ENCODE measurements around the gene TBXAS1. TPM values are rescaled to one million over a fixed set of nuclear protein-coding genes. Genes with fewer than 3 reads are reported as not detected.

The TBXAS1 gene
- 3.4 TPM for total RNA-seq

DNA sequence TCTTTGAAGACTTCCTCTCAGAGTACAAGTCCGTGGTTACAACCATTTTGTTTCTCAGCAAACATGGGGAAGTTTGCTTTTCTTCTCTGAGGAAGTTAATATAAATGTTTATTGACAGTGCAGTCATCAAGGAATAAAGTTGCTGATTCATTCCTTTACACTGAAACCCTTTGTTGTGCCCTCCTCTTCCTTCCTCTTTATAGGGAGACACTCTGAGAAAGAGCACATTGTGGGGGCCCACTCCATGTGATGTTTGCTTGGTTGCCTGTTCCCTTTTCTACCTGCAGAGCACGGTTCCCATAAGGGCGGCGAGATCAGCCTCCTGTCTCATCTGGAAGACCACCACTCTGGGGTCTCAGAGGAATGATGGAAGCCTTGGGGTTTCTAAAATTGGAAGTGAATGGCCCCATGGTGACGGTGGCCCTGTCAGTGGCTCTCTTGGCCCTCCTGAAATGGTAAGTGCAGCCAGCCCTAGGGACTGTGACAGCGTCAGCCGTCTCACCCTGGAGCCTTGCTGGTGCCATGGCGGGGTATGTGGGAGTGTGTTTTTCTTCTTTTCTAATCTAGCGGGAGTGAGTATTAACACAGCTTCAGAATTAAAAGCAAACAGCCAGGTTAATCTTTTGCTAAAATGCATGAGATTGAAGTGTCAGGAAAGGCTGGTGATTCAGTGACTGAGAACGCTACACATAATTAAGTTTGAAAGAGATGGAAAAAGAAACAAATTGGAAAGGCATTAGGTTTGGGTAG lies at the start of gene TBXAS1:
TBXAS1 (plus strand) TSS at position 240 of the 750 bp plus-strand sequence; CDS start at position 367, 127 bp downstream.
- no peak for DNase-seq

DNA sequence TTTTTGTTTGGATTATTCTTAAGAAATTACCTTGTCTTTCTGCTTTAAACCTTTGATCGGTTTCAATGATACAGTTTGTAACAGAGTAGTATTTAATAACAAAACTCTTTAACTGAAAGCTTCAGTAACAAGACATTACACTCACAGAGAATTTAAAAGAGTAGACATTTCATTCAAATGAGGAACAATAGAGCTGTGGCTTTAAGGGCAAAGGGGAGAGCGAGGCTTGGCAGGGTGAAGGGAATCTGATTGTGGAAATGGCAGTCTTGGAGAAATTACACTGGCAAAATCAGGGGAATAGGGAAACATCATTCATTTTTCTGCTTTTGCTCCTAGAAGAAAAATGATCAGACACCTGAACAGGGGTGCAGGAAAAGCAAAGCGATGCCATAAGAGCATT lies 46.1 kb upstream of the TBXAS1 start:
- DNase-seq = no peak

DNA sequence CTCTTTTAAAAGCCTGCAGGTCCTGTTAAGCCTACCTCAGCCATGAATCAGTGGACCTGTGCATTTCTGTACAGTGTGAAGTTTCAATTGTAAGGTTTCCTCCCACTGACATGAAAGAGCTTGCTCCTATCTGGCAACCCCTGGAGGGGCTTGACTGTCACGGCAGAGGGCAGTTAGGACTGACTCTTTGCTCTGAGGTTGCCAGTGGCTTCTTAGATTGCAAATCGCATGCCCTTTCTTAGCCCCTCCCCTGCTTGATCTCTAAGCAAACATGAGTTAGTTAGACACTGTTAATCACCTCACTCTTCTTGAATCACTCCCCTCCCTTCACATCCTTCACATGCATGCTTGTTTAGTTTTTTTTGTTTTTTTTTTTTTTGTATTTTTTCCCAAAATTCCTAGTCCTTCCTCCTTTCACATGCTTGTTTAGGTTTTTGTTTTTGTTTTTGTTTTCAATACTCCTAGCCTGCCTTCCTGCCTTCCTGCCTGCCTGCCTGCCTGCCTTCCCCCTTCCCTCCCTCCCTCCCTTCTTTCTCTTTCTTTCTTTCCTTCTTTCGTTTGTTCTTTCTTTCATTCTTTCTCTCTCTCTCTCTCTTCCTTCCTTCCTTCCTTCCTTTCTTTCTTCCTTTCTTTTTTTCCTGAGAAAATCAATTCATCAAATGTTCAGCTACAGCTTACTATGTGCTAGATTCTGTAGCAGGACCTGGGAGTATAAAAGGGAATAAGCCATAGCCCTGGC lies 45.2 kb upstream of the TBXAS1 start:
- no peak for DNase-seq

DNA sequence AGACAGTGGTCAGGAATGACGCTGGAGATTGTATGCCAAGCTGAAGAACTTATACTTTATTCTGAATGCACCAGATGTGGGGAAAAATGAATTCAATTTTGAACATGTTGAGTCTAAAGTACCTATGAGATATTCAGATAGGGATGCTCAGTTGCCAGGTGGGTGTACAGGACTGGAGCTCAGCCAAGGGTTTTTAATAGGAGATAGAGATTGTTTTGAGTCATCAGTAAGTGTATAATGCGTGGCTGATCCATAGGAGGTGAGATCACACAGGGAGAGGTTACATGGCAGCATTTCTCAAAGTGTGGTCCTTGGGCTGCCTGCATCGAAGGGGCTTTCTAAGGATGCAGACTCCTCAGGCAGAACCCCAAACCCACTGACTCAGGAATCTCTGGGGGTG lies 44.4 kb upstream of the TBXAS1 start:
- no peak for DNase-seq

DNA sequence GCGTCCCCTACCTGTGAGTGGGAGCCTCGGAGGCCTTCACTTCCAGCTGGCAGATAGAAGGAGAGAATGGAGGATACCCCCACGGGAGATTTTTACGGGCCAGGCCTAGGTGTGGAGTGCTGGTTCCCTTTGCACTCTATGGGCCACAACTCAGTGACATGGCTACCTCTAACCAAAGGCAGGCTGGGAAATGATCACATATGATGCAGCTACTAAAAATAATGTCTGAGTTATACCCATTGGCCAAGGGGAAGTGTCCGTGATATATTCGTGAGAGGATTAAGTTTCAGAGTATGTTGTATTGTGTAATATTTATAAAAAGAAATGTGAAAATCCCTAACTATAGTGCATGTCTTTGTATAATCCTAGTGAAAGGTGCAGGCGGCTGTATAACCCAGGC lies 37.7 kb upstream of the TBXAS1 start:
- DNase-seq = no peak

DNA sequence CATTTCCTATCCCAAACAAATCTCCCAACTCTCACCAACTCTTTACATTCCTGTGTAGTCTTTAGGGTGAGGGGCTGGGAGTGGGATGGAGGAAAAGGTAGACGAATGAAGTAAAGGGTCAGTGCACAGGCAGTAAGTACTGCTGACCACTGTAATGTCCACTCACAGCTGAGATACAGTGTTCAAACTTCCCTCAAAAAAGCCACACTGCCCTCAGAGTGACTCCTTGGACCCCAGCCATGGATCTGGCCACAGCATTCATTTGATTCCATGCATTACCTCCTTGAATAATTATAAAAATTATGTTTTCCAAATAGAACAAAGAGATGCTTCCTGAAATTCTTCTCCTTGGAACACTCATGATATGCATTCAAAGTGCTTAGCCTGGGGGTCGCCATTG lies 31.5 kb upstream of the TBXAS1 start:
- DNase-seq = no peak

DNA sequence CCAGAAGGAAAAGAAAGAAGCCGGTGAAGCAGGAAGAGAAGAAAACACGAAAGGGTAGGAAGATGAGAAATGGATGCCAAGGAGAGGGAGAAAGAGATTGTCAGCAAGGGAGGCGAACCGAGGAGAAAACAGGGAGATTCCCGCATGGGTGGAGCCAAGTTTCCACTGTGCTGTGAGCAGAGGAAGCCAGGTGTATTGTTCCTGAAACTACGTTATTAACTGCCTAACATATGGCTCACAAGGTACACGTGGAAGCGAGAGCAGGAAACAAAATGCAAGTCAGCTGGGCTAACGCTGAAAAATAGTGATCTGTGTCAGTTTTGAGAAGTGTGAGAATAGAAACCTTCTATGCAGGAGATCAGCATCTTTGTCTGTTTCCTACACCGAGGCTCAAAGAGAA lies 30.8 kb upstream of the TBXAS1 start:
- DNase-seq = no peak

DNA sequence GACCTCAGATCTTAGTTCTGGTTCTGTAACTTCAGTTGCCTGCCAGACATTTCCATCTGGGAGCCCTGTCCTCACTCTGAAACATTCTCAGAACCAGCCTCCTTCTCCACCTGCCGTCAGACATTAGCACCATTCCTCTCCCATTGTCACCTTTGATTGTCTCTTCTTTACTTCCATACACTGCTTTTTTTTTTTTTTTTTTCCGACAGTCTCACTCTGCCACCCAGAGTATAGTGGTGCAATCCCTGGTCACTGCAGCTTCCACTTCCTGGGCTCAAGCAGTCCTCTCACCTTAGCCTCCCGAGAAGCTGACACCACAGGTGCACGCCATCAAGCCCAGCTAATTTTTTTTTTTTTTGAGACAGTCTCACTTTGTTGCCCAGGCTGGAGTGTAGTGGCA lies 30.2 kb upstream of the TBXAS1 start:
- no peak for DNase-seq

DNA sequence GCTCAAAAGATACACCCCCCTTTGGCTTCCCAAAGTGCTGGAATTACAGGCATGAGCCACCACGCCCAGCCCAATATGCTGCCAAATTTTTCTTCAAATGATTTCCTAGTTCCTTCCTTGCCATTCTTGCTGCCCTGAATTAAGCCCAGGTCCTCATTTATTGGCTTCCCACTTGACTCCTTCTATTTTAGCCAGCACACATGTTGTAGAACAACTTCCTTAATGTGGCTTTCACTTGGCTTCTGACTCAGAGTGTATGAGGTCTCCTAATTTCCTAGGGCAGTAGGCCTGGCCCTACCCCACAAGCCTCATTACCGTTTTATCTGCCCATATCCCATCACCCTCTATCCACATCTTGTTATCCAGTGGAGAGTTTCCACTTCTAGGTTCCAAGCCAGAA lies 29.5 kb upstream of the TBXAS1 start:
- no peak for DNase-seq

DNA sequence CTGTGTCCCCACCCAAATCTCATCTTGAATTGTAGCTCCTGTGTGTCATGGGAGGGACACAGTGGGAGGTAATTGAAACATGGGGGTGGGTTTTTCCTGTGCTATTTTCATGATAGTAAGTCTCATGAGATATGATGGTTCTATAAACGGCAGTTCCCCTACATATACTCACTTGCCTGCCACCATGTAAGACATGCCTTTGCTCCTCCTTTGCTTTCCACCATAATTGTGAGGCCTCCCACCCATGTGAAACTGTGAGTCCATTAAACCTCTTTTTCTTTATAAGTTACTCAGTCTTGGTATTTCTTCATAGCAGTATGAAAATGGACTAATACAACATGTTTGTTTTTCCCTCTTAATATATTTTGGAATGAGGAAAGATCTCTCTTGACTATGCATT lies 24.5 kb upstream of the TBXAS1 start:
- DNase-seq = no peak

DNA sequence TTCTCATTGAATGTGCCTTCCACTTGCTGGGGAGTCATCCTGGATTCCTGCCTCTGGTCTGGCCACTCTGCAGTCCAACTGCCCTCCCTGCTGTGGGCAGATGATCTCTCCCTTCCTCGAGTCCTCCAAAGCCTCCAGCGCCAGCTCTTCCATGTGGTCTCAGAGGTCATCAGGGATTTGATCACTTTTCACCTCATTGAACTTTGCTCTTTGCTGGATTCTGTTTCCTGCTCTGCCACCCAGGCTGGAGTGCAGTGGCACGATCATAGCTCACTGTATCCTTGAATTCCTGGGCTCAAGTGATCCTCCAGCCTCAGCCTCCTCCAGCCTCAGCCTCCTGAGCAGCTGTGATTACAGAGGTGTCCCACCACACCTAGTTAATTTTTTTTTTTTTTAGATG lies 22.1 kb upstream of the TBXAS1 start:
- DNase-seq = no peak

DNA sequence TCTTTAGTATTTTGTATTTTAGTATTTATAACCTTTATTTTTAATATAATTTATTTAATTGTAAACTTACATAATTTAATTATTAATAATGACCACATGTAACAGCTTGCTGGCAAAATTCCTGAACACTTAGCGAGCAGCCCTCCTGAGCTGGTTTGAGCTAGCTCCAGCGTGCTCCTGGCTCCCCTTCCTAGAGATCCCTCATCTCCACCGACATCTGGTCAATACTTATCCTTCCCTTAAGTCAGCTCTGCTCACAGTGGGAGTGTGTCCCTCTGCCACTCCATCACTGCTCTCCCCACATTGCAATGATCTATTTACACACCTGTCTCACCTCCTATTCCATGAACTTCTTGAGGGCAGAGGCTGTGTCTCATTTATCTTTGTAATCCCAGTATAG lies 20.6 kb upstream of the TBXAS1 start:
- DNase-seq = no peak

DNA sequence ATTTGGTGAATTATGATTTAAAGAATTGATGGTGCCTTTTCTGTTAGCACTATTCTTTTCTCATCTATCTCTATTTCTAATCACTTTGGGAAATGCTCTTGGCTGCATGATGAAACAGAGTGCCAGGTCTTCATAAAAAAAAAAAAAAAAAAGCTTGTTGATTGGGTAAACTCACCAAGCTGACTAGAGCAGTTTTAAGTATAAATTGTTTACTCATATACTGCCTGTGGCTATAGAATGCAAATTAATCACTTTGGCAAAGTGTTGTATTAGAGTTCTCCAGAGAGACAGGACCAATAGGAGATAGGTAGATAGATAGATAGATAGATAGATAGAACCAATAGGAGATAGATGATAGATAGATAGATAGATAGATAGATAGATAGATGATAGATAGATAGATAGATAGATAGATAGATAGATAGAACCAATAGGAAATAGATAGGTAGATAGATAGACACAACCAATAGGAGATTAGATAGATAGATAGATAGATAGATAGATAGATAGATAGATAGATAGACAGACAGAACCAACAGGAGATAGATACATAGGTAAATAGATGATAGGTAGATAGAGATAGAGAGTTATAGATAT lies 20.1 kb upstream of the TBXAS1 start:
- no peak for DNase-seq

DNA sequence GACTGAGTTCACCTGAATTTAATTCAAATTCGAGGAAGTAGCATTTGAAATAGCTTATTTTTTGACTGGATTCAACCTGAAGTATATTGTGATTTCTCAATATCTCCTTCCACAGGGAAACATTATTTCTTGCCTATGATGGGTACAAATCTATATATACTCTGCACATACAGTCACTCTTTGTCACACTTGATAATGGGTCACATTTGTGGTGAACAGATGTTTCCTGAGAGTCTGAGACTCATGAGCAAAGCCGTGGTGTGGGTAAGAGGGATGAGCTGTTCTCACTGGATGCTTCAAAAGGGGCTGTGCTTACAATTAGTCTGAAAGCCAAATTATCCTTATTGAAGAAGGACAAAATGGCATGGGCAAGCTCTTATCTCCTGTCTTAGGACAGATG lies 18.0 kb upstream of the TBXAS1 start:
- DNase-seq = no peak

DNA sequence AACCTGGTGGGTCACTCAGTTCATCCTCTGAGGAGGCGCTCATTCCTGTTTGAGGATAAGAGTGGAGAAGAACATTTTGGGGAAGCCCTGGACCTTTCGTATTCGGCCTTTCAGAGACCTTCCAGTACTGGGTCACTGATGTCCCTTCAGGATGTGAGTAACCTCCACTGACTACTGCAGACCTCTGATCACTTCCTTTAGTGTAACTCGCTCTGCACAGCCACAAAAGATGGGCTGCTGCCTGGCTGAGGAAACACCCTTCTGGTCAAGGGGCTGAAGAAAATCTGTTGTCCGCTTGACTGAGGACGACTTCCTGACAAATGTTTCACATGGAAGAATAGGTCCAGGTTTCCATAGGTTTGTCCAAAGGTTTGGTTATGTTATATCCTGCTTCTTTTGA lies 15.9 kb upstream of the TBXAS1 start:
- DNase-seq = no peak

DNA sequence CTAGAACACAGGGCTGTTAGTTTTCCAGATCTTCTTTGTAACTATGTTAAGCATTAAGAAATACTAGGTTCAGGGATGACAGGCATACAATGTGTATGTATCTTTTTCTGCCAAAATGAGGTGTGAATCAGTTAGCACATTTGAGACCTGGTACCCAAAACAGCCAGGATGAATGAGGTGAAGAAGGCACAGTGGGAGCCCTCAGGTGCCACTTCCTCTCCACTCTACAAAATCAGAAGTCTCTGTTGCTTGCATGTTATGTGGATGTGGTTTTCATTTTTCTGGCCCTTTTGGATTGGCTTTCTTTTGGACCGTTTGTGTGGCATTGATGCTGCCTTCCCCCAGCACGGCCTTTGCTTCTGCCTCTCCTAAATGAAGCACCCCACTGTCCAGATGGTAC lies 15.4 kb upstream of the TBXAS1 start:
- DNase-seq = no peak

DNA sequence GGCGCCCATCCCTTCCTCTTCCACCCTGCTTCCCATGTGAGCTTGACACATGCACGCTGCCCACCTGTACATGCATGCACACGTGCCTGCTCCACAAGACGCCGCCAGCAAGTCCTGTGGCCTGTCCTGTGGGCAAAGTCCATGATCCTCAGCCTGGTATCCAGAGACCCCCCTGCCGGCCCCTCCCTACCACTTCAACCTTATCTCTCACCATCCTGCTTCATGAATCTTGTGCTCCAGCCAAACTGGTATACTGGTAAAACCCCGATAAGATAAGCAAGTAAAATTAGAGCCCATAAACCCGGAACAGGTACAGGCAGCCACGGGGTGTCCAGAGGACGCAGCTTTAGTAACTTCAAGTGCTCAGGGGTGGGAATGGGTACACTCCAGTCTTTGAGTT lies 11.8 kb upstream of the TBXAS1 start:
- DNase-seq = no peak

DNA sequence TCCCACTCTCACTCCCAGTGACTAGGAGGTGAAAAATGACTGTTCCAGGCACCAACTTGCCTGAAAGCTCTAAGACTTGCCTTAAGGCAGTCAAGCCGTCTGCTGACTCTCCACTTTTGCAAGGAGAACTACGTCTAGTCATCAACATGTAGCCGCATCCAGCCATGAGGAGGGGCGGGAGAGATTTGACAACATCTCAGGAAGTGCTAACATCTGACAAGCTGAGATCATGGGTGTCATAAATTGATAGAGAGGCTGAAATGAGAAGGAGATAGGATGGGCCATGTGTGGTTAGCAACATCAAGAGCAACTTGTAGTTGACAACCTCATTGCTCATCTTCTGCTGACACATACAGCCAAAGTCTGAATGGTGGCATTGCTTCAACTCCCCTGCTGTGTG lies 9.0 kb upstream of the TBXAS1 start:
- DNase-seq = no peak

DNA sequence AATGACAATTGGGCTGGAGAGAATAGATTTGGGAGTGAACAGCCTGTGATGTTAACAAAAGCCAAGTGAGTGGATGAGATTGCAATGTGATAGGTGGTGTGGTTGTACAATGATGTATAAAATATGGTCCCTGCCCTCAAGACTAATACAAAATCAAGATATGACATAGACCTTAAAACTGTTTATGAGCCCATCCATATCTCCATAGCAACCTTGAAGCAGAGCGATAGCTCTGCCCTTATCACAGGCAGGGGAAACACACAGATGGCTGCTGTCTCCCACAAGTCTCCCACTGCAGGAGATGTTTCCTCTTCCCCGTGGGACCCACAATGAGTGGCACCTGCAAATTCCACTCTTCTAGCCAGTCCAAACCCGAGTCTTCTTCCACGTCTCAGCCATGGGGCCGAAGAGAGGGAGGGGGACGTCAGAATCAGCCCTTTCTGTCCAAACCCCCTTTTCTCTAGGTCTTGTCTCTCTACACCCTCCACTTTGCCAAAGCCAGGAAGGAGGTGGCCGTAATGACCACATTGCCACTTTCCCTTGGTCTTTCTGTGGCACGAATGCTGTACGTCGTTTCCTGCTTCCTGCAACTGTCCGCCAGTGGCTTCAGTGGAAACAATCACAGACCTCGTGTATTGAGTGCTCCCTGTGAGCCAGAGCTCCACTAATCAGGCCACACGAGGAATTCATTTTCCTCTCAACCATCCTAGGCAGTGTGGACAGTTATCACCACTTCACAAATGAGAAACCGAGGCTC lies 7.5 kb upstream of the TBXAS1 start:
- no peak for DNase-seq

DNA sequence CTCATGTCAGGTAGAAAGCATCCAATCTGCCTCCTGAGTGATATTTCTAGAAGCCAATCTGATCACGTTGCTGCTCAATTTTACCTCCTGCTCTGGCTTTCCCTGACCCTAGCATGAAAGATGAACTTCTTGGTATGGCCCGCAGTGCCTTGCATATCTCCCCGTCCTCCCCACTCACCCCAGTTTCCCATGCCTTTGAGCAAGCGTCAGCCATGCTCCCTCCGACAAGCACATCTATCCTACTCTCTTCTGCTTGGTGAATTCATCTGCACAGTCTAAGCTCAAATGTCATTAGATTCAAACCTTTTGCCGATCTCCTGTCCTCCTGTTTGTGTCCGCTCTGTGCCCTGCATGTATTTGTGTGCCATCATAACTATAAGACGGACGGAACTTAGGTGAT lies 6.2 kb upstream of the TBXAS1 start:
- DNase-seq = no peak

DNA sequence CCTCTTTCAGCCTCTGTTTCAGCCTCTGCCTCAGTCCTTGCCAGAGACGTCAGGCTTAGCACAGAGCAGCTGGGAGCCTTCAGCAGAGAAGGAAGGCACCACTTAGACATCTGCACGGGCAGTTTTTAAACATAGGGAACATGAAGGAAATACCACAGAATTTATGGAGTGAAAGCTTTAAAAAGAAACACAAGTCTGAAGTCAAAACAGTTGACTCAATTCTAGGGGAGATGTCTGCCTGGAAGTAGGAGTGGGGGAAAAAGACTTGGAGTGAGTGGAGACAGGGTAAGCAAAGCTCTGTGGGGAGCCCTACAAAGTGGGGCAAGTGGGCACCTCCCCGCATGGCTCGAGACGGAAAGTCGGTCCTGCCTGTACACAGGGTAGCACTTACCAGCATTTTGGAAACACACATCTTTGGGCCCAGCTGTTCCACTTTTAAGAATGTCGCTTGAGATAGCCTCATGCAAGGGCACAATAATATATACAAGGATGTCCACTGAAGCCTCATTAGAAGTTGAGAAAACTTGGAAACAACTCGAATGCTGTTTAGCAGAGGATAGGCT lies 5.0 kb upstream of the TBXAS1 start:
- DNase-seq = no peak

DNA sequence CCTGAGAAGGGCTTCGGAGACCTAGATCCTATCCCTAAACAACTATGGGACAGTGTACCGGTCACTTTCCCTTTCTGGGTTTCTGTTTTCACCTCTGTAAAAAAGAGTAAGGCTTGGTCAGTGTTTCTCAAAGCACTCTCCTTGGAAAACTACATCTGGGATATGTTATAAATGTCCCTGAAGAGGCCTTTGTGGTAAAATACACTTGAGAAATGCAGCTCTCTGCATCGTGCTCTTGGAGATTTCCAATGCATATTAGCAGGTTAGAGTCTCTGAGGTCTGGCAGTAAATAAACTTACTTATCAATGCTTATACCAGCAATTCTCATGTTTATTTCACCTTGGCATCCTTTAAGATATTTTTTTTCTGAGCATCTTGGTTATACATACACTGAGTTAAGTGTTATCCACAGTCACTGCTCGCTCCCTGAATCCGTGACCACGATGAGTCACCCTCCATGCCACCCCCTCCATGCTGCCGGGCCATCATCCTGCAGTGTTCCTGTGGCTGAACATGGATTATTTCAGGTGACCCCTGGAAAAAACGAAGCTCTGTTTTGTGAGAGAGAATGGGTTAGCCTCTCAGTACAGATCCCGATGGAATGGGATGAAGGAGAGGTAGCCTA lies 3.3 kb upstream of the TBXAS1 start:
- DNase-seq = no peak
